Measurements from ENCODE around the gene OR11L1. TPM values are rescaled to one million over a fixed set of nuclear protein-coding genes. Genes with fewer than 3 reads are reported as not detected.

OR11L1 gene
- polyA plus RNA-seq (ENCODE audit: low read depth in 6 of 6): not detected

- DNase-seq (no peak), ATAC-seq (ENCODE audit: low read depth in 2 of 2) (no peak)
- no peaks in the 10 kb centered on the region for H3K4me1 Mint-ChIP-seq
- no peak within 1 kb of the TSS for H3K27ac Mint-ChIP-seq
- no peaks in the 10 kb centered on the region for H3K36me3 Mint-ChIP-seq
- peaks cover 0 to 2% (median 0%) of the 10 kb centered on the region in 3 donors for H3K27me3 Mint-ChIP-seq
- no peaks in the 10 kb centered on the region for H3K9me3 Mint-ChIP-seq
- H3K4me3 Mint-ChIP-seq: no peak within 1 kb of the TSS
Measured at GRCh38 chr1:247841796-247842195, at the start of gene OR11L1. Gene OR11L1 (minus strand): TSS chr1:247841896. CDS start chr1:247841896, 0 bp downstream.

- Mint-ChIP-seq H3K36me3 (peaks cover 0 to under 1% of the 10 kb centered on the region in 2 donors), H3K4me3 (no peak overlapping the region), H3K27ac (peak overlapping the region in 1 of 6 donors; percentile 0), H3K9me3 (no peaks in the 10 kb centered on the region), H3K27me3 (no peaks in the 10 kb centered on the region), H3K4me1 (no peaks in the 10 kb centered on the region)
- no peak for ATAC-seq (ENCODE audit: low read depth in 2 of 2)
- DNase-seq: no peak
Measured at GRCh38 chr1:247884797-247885413, 43.2 kb upstream of the OR11L1 start.

GRCh38 chr1:247883346-247883745, 41.6 kb upstream of the OR11L1 start:
- Mint-ChIP-seq H3K27me3 (no peaks in the 10 kb centered on the region), H3K36me3 (peaks cover 0 to 7% of the 10 kb centered on the region in 2 donors), H3K4me1 (peaks cover 0 to 4% (median 0%) of the 10 kb centered on the region in 3 donors), H3K9me3 (no peaks in the 10 kb centered on the region), H3K27ac (no peak overlapping the region), H3K4me3 (no peak overlapping the region)
- ATAC-seq (ENCODE audit: low read depth in 2 of 2) (no peak), DNase-seq (no peak)

GRCh38 chr1:247865416-247865815, 23.7 kb upstream of the OR11L1 start:
- H3K4me3 Mint-ChIP-seq: no peak overlapping the region
- H3K9me3 Mint-ChIP-seq: peaks cover 0 to 5% (median 0%) of the 10 kb centered on the region in 7 donors
- ATAC-seq (ENCODE audit: low read depth in 2 of 2): no peak
- H3K4me1 Mint-ChIP-seq: no peaks in the 10 kb centered on the region
- H3K27ac Mint-ChIP-seq: no peak overlapping the region
- H3K36me3 Mint-ChIP-seq: peaks cover 6 to 16% of the 10 kb centered on the region in 2 donors
- H3K27me3 Mint-ChIP-seq: no peaks in the 10 kb centered on the region
- no peak for DNase-seq

GRCh38 chr1:247864644-247865043, 22.9 kb upstream of the OR11L1 start:
- H3K36me3 Mint-ChIP-seq: peaks cover 4 to 11% of the 10 kb centered on the region in 2 donors
- peak overlapping the region in 1 of 6 donors; percentile 68 for H3K27ac Mint-ChIP-seq
- no peak for ATAC-seq (ENCODE audit: low read depth in 2 of 2)
- peaks cover 0 to 3% (median 0%) of the 10 kb centered on the region in 7 donors for H3K9me3 Mint-ChIP-seq
- DNase-seq: no peak
- H3K4me1 Mint-ChIP-seq: no peaks in the 10 kb centered on the region
- H3K4me3 Mint-ChIP-seq: no peak overlapping the region
- H3K27me3 Mint-ChIP-seq: no peaks in the 10 kb centered on the region

GRCh38 chr1:247862756-247863155, 21.1 kb upstream of the OR11L1 start:
- Mint-ChIP-seq H3K27ac (no peak overlapping the region), H3K4me1 (peaks cover 5 to 10% (median 5%) of the 10 kb centered on the region in 3 donors), H3K4me3 (no peak overlapping the region), H3K36me3 (peaks cover 0 to 7% of the 10 kb centered on the region in 2 donors), H3K27me3 (peaks cover 0 to 5% (median 3%) of the 10 kb centered on the region in 3 donors), H3K9me3 (no peaks in the 10 kb centered on the region)
- no peak for DNase-seq
- no peak for ATAC-seq (ENCODE audit: low read depth in 2 of 2)

GRCh38 chr1:247857985-247858619, 16.4 kb upstream of the OR11L1 start:
- DNase-seq: no peak
- Mint-ChIP-seq H3K27ac (peak overlapping the region in 4 of 6 donors; percentile 17 to 84 (median 54)), H3K4me1 (peaks cover 10 to 16% (median 11%) of the 10 kb centered on the region in 3 donors), H3K9me3 (peaks cover 0 to 2% (median 0%) of the 10 kb centered on the region in 7 donors), H3K36me3 (no peaks in the 10 kb centered on the region), H3K27me3 (peaks cover 0 to 16% (median 3%) of the 10 kb centered on the region in 3 donors), H3K4me3 (peak overlapping the region; percentile 85 to 96 (median 90))
- ATAC-seq (ENCODE audit: low read depth in 2 of 2): no peak

- ATAC-seq (ENCODE audit: low read depth in 2 of 2) (peak; percentile 86 to 87), DNase-seq (peak; percentile 56)
- H3K9me3 Mint-ChIP-seq: peaks cover 0 to 6% (median 0%) of the 10 kb centered on the region in 7 donors
- H3K27me3 Mint-ChIP-seq: peaks cover 0 to 16% (median 3%) of the 10 kb centered on the region in 3 donors
- H3K4me1 Mint-ChIP-seq: peaks cover 11 to 16% (median 16%) of the 10 kb centered on the region in 3 donors
- H3K4me3 Mint-ChIP-seq: peak within 1 kb of the TSS; percentile 86 to 96 (median 90)
- H3K36me3 Mint-ChIP-seq: no peaks in the 10 kb centered on the region
- peak within 1 kb of the TSS in 4 of 6 donors; percentile 57 to 92 (median 76) for H3K27ac Mint-ChIP-seq
Measured at GRCh38 chr1:247857069-247857984, 15.6 kb upstream of the OR11L1 start, which contains the start of gene TRIM58. Gene TRIM58 (plus strand): TSS chr1:247857187. CDS start chr1:247857247, 60 bp downstream.

GRCh38 chr1:247855911-247856310, 14.2 kb upstream of the OR11L1 start:
- H3K4me3 Mint-ChIP-seq: peak overlapping the region in 7 of 8 donors; percentile 82 to 94 (median 87)
- DNase-seq (no peak), ATAC-seq (ENCODE audit: low read depth in 2 of 2) (no peak)
- peak overlapping the region in 1 of 6 donors; percentile 57 for H3K27ac Mint-ChIP-seq
- H3K9me3 Mint-ChIP-seq: peaks cover 0 to 6% (median 0%) of the 10 kb centered on the region in 7 donors
- H3K27me3 Mint-ChIP-seq: peaks cover 0 to 16% (median 3%) of the 10 kb centered on the region in 3 donors
- no peaks in the 10 kb centered on the region for H3K36me3 Mint-ChIP-seq
- peaks cover 11 to 16% (median 16%) of the 10 kb centered on the region in 3 donors for H3K4me1 Mint-ChIP-seq

GRCh38 chr1:247854899-247855545, 13.3 kb upstream of the OR11L1 start:
- Mint-ChIP-seq H3K4me3 (peak overlapping the region in 3 of 8 donors; percentile 9 to 94 (median 51)), H3K27ac (peak overlapping the region in 1 of 6 donors; percentile 55)

GRCh38 chr1:247849616-247850015, 7.9 kb upstream of the OR11L1 start:
- no peaks in the 10 kb centered on the region for H3K36me3 Mint-ChIP-seq
- H3K27me3 Mint-ChIP-seq: no peaks in the 10 kb centered on the region
- DNase-seq: no peak
- no peak overlapping the region for H3K27ac Mint-ChIP-seq
- peaks cover 0 to 6% (median 0%) of the 10 kb centered on the region in 7 donors for H3K9me3 Mint-ChIP-seq
- peaks cover 0 to 6% (median 0%) of the 10 kb centered on the region in 3 donors for H3K4me1 Mint-ChIP-seq
- no peak overlapping the region for H3K4me3 Mint-ChIP-seq
- no peak for ATAC-seq (ENCODE audit: low read depth in 2 of 2)

More at GRCh38 chr1:247854899-247855545, 13.3 kb upstream of the OR11L1 start:
- Mint-ChIP-seq H3K4me1 (peaks cover 11 to 16% (median 16%) of the 10 kb centered on the region in 3 donors), H3K9me3 (peaks cover 0 to 6% (median 0%) of the 10 kb centered on the region in 7 donors), H3K36me3 (no peaks in the 10 kb centered on the region), H3K27me3 (peaks cover 0 to 16% (median 3%) of the 10 kb centered on the region in 3 donors)
- DNase-seq (no peak), ATAC-seq (ENCODE audit: low read depth in 2 of 2) (no peak)

- H3K27ac Mint-ChIP-seq: no peak overlapping the region
- H3K27me3 Mint-ChIP-seq: no peaks in the 10 kb centered on the region
- H3K4me1 Mint-ChIP-seq: peaks cover 0 to 6% (median 0%) of the 10 kb centered on the region in 3 donors
- no peaks in the 10 kb centered on the region for H3K36me3 Mint-ChIP-seq
- DNase-seq (no peak), ATAC-seq (ENCODE audit: low read depth in 2 of 2) (no peak)
- H3K4me3 Mint-ChIP-seq: no peak overlapping the region
- peaks cover 0 to 6% (median 0%) of the 10 kb centered on the region in 7 donors for H3K9me3 Mint-ChIP-seq
Measured at GRCh38 chr1:247848346-247848745, 6.7 kb upstream of the OR11L1 start.

All from naive B cell (primary cell).